ENCODE measurements around the gene RNF43.

The RNF43 gene

GRCh38 chr17:58396173-58396572, 21.2 kb downstream of the RNF43 start:
- no peak overlapping the region for H3K27ac ChIP-seq

GRCh38 chr17:58394534-58395223, 22.7 kb downstream of the RNF43 start:
- TF ChIP-seq, protein P1, sequence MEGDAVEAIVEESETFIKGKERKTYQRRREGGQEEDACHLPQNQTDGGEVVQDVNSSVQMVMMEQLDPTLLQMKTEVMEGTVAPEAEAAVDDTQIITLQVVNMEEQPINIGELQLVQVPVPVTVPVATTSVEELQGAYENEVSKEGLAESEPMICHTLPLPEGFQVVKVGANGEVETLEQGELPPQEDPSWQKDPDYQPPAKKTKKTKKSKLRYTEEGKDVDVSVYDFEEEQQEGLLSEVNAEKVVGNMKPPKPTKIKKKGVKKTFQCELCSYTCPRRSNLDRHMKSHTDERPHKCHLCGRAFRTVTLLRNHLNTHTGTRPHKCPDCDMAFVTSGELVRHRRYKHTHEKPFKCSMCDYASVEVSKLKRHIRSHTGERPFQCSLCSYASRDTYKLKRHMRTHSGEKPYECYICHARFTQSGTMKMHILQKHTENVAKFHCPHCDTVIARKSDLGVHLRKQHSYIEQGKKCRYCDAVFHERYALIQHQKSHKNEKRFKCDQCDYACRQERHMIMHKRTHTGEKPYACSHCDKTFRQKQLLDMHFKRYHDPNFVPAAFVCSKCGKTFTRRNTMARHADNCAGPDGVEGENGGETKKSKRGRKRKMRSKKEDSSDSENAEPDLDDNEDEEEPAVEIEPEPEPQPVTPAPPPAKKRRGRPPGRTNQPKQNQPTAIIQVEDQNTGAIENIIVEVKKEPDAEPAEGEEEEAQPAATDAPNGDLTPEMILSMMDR (conservative IDR thresholded peaks at IDR 0.05): no peak
- no peak overlapping the region for H3K27ac ChIP-seq

More at GRCh38 chr17:58396173-58396572, 21.2 kb downstream of the RNF43 start:
- TF ChIP-seq, protein P1 (conservative IDR thresholded peaks at IDR 0.05): no peak

DNA sequence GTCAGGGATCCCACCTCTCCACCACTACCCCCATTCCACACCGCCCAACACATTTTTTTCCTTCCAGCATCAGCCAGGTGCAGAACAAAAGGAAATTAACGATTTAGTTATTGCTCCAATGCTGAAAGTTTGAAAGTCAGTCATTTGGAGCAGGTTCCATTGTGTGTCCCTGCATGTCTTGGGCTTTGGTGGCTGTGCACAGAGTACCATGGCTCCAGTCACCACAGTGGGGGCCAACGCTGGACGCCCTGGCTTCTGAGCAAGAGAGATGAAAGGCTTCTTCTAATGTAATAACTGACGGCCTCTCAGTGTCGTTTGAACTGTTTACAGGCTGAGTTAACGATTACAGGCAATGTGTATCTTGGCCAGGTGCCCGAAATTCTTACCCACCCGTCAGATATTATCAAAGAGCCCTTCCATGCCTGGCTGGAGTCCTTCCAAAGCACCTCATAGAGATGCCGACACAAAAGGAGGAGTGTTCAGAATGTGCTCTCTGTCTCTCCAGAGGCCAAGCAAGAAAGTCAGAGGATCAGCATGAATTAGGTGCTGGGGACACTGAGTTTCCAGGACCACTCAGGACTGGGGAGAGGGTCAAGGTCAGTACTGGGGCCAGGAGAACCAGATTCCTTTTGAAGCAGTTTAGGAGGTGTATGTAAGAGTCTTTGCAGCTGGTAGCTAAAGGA, 25.9 kb downstream of the RNF43 start:
- TF ChIP-seq, protein P1 (conservative IDR thresholded peaks at IDR 0.05): no peak
- peak overlapping the region; percentile 90 for H3K27ac ChIP-seq

GRCh38 chr17:58390884-58391283, 26.4 kb downstream of the RNF43 start:
- TF ChIP-seq, protein P1 (conservative IDR thresholded peaks at IDR 0.05): no peak
- peak overlapping the region; percentile 90 for H3K27ac ChIP-seq

GRCh38 chr17:58388302-58389190, 28.8 kb downstream of the RNF43 start:
- TF ChIP-seq, protein P1 (conservative IDR thresholded peaks at IDR 0.05): no peak
- peak overlapping the region; percentile 90 for H3K27ac ChIP-seq

DNA sequence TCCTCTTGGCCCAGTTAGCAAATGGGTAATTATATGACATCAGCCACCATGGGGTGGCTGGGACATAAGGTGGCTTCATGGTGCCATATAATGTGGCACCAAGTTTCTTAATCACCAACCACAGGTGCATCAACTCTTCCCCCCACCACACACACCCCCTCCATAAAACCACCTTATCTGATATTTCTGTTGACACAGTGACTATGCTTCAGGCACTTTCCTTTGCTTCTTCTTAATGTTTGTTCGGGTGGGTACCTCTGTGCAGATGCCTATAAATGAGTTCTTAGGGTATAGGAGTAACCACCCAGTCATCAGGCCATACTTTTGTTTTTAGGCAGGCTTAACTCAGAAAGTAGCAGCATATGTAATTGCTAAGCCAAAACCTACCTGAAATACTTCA, 29.5 kb downstream of the RNF43 start:
- TF ChIP-seq, protein P1 (conservative IDR thresholded peaks at IDR 0.05): no peak
- peak overlapping the region; percentile 90 for H3K27ac ChIP-seq

DNA sequence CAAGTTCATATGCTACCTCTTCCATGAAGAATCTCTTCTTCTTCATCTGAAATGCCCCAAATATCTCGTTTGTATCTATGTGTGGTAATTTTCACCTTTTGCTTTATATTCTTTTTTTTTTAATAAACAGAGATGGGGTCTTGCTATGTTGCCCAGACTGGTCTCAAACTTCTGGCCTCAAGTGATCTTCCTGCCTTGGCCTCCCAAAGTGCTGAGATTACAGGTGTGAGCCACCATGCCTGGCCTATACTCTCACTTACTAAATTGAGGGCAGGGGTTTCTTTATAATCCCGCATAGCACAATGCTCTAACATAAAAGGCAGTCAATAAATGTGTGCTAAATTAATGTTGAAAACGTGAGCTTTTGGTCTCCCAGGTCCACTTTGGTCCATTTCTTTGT, 30.6 kb downstream of the RNF43 start:
- TF ChIP-seq, protein P1 (conservative IDR thresholded peaks at IDR 0.05): no peak
- peak overlapping the region; percentile 90 for H3K27ac ChIP-seq
